Measurements from ENCODE around the gene GPAM. TPM values are rescaled to one million over a fixed set of nuclear protein-coding genes. Genes with fewer than 3 reads are reported as not detected.

The GPAM gene
- total RNA-seq, 2 donors from 2014 or later, result 7.7 to 8.7 TPM

GRCh38 chr10:112168733-112169132 is 14.8 kb downstream of the GPAM start:
- Histone ChIP-seq H3K36me3 (no peaks in the 10 kb centered on the region), H3K27me3 (no peaks in the 10 kb centered on the region), H3K9me3 (no peaks in the 10 kb centered on the region), H3K4me1 (no peaks in the 10 kb centered on the region), H3K27ac (no peak overlapping the region), H3K9ac (ENCODE audit: low read depth in 2 of 2, low read length in 2 of 2) (no peak overlapping the region), H3K4me3 (no peak overlapping the region)
- intact Hi-C loops (cut with DNase I), result no loop called here
- DNase-seq, result no peak
- no peak for TF ChIP-seq CTCF (IDR thresholded peaks at IDR 0.05)

GRCh38 chr10:112166800-112167199 is 16.8 kb downstream of the GPAM start:
- no peak for TF ChIP-seq CTCF (IDR thresholded peaks at IDR 0.05)
- Histone ChIP-seq H3K4me3 (no peak overlapping the region), H3K27me3 (no peaks in the 10 kb centered on the region), H3K9me3 (no peaks in the 10 kb centered on the region), H3K27ac (no peak overlapping the region), H3K9ac (ENCODE audit: low read depth in 2 of 2, low read length in 2 of 2) (no peak overlapping the region), H3K36me3 (no peaks in the 10 kb centered on the region), H3K4me1 (no peaks in the 10 kb centered on the region)
- DNase-seq, result no peak
- intact Hi-C loops (cut with DNase I), result no loop called here

- H3K9me3 ChIP-seq, result no peaks in the 10 kb centered on the region
- H3K4me3 ChIP-seq, result no peak overlapping the region
- no peaks in the 10 kb centered on the region for H3K27me3 ChIP-seq
- H3K4me1 ChIP-seq, result no peaks in the 10 kb centered on the region
- no peak for DNase-seq
- intact Hi-C loops (cut with DNase I), result no loop called here
- H3K9ac ChIP-seq (ENCODE audit: low read depth in 2 of 2, low read length in 2 of 2), result no peak overlapping the region
- H3K27ac ChIP-seq, result no peak overlapping the region
- H3K36me3 ChIP-seq, result no peaks in the 10 kb centered on the region
- TF ChIP-seq CTCF (IDR thresholded peaks at IDR 0.05), result no peak
These were observed 21.6 kb downstream of the GPAM start for GRCh38 chr10:112161757-112162518.

- Histone ChIP-seq H3K36me3 (no peaks in the 10 kb centered on the region), H3K9me3 (no peaks in the 10 kb centered on the region), H3K9ac (ENCODE audit: low read depth in 2 of 2, low read length in 2 of 2) (no peak overlapping the region), H3K4me1 (no peaks in the 10 kb centered on the region), H3K27ac (no peak overlapping the region), H3K4me3 (no peak overlapping the region), H3K27me3 (no peaks in the 10 kb centered on the region)
- intact Hi-C loops (cut with DNase I), result no loop called here
- DNase-seq, result no peak
- no peak for TF ChIP-seq CTCF (IDR thresholded peaks at IDR 0.05)
These were observed 22.7 kb downstream of the GPAM start for GRCh38 chr10:112160834-112161233.

- intact Hi-C loops (cut with DNase I), result no loop called here
- Histone ChIP-seq H3K27me3 (no peaks in the 10 kb centered on the region), H3K9ac (ENCODE audit: low read depth in 2 of 2, low read length in 2 of 2) (no peak overlapping the region), H3K4me3 (no peak overlapping the region), H3K36me3 (no peaks in the 10 kb centered on the region), H3K9me3 (no peaks in the 10 kb centered on the region), H3K4me1 (no peaks in the 10 kb centered on the region), H3K27ac (no peak overlapping the region)
- no peak for DNase-seq
- no peak for TF ChIP-seq CTCF (IDR thresholded peaks at IDR 0.05)
These were observed 24.1 kb downstream of the GPAM start for GRCh38 chr10:112159469-112159868.
